MM.1S (cell line): ENCODE data around the gene OLFML1.

Source experiments
- DNase-seq: peaks from one replicate; pipeline ENCODE4 v3.0.0-alpha.2; 2015
- H2AFZ ChIP-seq: fragments of 300-600 bp; sonication (generic); 2 replicates; pipeline ENCODE4 v1.6.0; 2016; ENCODE audit warnings: antibody characterized with exemption, low read length
- H3F3A ChIP-seq: fragments of 300-600 bp; sonication (generic); 2 replicates; pipeline ENCODE4 v1.6.1; 2016; ENCODE audit warnings: mild to moderate bottlenecking, antibody characterized with exemption, low read length, moderate library complexity, mixed read lengths; ENCODE audit not compliant: insufficient read depth
- H3K27ac ChIP-seq: fragments of 300-600 bp; sonication (generic); 2 replicates; pipeline ENCODE4 v1.5.1; 2016; ENCODE audit warnings: mild to moderate bottlenecking, low read length
- H3K27me3 ChIP-seq: fragments of 300-600 bp; sonication (generic); replicated peaks from 2 replicates; pipeline ENCODE4 v1.6.0; 2016; ENCODE audit warnings: low read length; ENCODE audit not compliant: insufficient read depth
- H3K36me3 ChIP-seq: fragments of 300-600 bp; sonication (generic); replicated peaks from 2 replicates; pipeline ENCODE4 v1.6.1; 2016; ENCODE audit warnings: mild to moderate bottlenecking, low read length, mixed read lengths; ENCODE audit not compliant: insufficient read depth
- H3K4me1 ChIP-seq: fragments of 300-600 bp; sonication (generic); 2 replicates; pipeline ENCODE4 v1.6.1; 2016; ENCODE audit warnings: low read length, mixed read lengths
- H3K4me2 ChIP-seq: fragments of 300-600 bp; sonication (generic); 2 replicates; pipeline ENCODE4 v1.6.0; 2016; ENCODE audit warnings: low read depth, low read length
- H3K4me3 ChIP-seq: fragments of 300-600 bp; sonication (generic); 2 replicates; pipeline ENCODE4 v1.5.1; 2016; ENCODE audit warnings: low read length, mixed read lengths
- H3K79me2 ChIP-seq: fragments of 300-600 bp; sonication (generic); 2 replicates; pipeline ENCODE4 v1.6.1; 2016; ENCODE audit warnings: mixed run types, low read length, mixed read lengths
- H3K9ac ChIP-seq: fragments of 300-600 bp; sonication (generic); 2 replicates; pipeline ENCODE4 v1.6.1; 2016; ENCODE audit warnings: low read length, mixed read lengths
- H3K9me2 ChIP-seq: fragments of 300-600 bp; sonication (generic); replicated peaks from 2 replicates; pipeline ENCODE4 v1.6.1; 2016; ENCODE audit warnings: mild to moderate bottlenecking, low read length, mixed read lengths; ENCODE audit not compliant: insufficient read depth
- H3K9me3 ChIP-seq: fragments of 300-600 bp; sonication (generic); replicated peaks from 2 replicates; pipeline ENCODE4 v1.6.1; 2016; ENCODE audit warnings: mild to moderate bottlenecking, low read length, mixed read lengths; ENCODE audit not compliant: insufficient read depth
- H4K20me1 ChIP-seq: fragments of 300-600 bp; sonication (generic); 2 replicates; pipeline ENCODE4 v1.6.1; 2016; ENCODE audit warnings: mild to moderate bottlenecking, low read length, moderate library complexity, mixed read lengths; ENCODE audit not compliant: insufficient read depth
- CTCF ChIP-seq: fragments of 300-600 bp; sonication (generic); IDR thresholded peaks from 2 replicates; pipeline ENCODE4 v1.5.1; 2016; ENCODE audit warnings: antibody characterized with exemption, low read length, mixed read lengths
- EZH2 ChIP-seq: fragments of 300-600 bp; sonication (generic); optimal IDR thresholded peaks from 2 replicates; pipeline ENCODE3; 2017; ENCODE audit warnings: low read depth, mild to moderate bottlenecking, antibody characterized with exemption, low read length, mixed read lengths
- EZH2phosphoT487 ChIP-seq: fragments of 300-600 bp; sonication (generic); IDR thresholded peaks from 2 replicates; pipeline ENCODE4 v1.6.1; 2018; ENCODE audit warnings: antibody characterized with exemption, low read length

The OLFML1 gene

GRCh38 chr11:7525424-7525823 lies 40.1 kb downstream of the OLFML1 start:
- Histone ChIP-seq H4K20me1 (no peaks in the 10 kb centered on the region), H3K27ac (no peak overlapping the region), H3F3A (peaks cover 8% of the 10 kb centered on the region), H2AFZ (no peak overlapping the region), H3K4me3 (no peak overlapping the region), H3K4me2 (no peak overlapping the region), H3K27me3 (no peaks in the 10 kb centered on the region), H3K4me1 (peaks cover 25% of the 10 kb centered on the region), H3K9me3 (no peaks in the 10 kb centered on the region), H3K9me2 (no peaks in the 10 kb centered on the region), H3K9ac (no peak overlapping the region), H3K36me3 (no peaks in the 10 kb centered on the region), H3K79me2 (peaks cover 28% of the 10 kb centered on the region)
- TF ChIP-seq EZH2 (no peak), CTCF (no peak), EZH2phosphoT487 (no peak)
- DNase-seq = no peak

GRCh38 chr11:7527029-7527428 lies 41.7 kb downstream of the OLFML1 start:
- no peak for DNase-seq
- H3K27me3 ChIP-seq = no peaks in the 10 kb centered on the region
- peaks cover 19% of the 10 kb centered on the region for H3K4me1 ChIP-seq
- no peaks in the 10 kb centered on the region for H3F3A ChIP-seq
- no peaks in the 10 kb centered on the region for H3K9me2 ChIP-seq
- no peaks in the 10 kb centered on the region for H4K20me1 ChIP-seq
- H3K9me3 ChIP-seq = no peaks in the 10 kb centered on the region
- no peak for TF ChIP-seq EZH2phosphoT487
- no peak for TF ChIP-seq CTCF
- TF ChIP-seq EZH2 = no peak
- no peak overlapping the region for H2AFZ ChIP-seq
- no peaks in the 10 kb centered on the region for H3K36me3 ChIP-seq
- H3K9ac ChIP-seq = no peak overlapping the region
- peaks cover 26% of the 10 kb centered on the region for H3K79me2 ChIP-seq
- no peak overlapping the region for H3K4me3 ChIP-seq
- no peak overlapping the region for H3K4me2 ChIP-seq
- no peak overlapping the region for H3K27ac ChIP-seq

- Histone ChIP-seq H3K27ac (no peak overlapping the region), H3K27me3 (no peaks in the 10 kb centered on the region), H3F3A (peaks cover 2% of the 10 kb centered on the region; the same call in 1 of the 2 replicates), H3K4me2 (no peak overlapping the region), H3K9me2 (no peaks in the 10 kb centered on the region), H3K9me3 (no peaks in the 10 kb centered on the region), H3K79me2 (0 out of 2 replicates have a peak, but pooled peaks cover 12% of the 10 kb centered on the region), H3K36me3 (no peaks in the 10 kb centered on the region), H3K9ac (no peak overlapping the region), H3K4me1 (peaks cover 19% of the 10 kb centered on the region), H4K20me1 (no peaks in the 10 kb centered on the region), H3K4me3 (no peak overlapping the region), H2AFZ (no peak overlapping the region)
- no peak for DNase-seq
- no peak for TF ChIP-seq EZH2
- no peak for TF ChIP-seq EZH2phosphoT487
- TF ChIP-seq CTCF = no peak
These were observed 43.3 kb downstream of the OLFML1 start for GRCh38 chr11:7528514-7529049.
